NB4 (cell line): ENCODE results near the gene ABCD4.

Experiments used
- POLR2A ChIP-seq: IDR thresholded peaks from 2 replicates; pipeline ENCODE4 v1.6.1; 2011; ENCODE audit warnings: mild to moderate bottlenecking; ENCODE audit not compliant: insufficient read length; ENCODE audit errors: extremely low read depth
- TF ChIP-seq, protein P1 (sequence below): IDR thresholded peaks from one replicate; pipeline ENCODE4 v1.5.1; 2012; ENCODE audit warnings: low read depth, low read length
- TF ChIP-seq, protein P2 (sequence below): IDR thresholded peaks from 2 replicates; pipeline ENCODE4 v1.6.1; 2011; ENCODE audit warnings: low read depth, low read length

DNA sequence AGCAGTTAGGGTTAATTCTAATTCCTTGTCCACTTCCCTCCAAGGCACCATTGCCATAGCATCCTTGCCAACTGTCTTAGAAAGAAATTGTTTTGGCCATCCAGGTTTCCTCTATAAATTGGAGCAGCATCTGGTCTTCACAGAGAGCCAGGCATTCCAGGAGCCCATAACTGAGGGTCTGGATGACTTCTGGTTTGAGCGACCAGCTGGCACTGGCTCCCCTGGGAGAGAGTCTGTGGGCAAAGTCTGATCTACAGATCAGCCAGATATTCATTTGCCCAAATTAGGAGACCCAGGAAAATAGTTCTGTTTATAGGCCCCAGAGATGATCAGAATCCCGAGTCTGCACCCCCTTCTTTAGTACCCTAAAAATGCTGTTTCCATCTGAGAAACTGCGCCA lies 47.5 kb downstream of the ABCD4 start:
- TF ChIP-seq, protein P1, sequence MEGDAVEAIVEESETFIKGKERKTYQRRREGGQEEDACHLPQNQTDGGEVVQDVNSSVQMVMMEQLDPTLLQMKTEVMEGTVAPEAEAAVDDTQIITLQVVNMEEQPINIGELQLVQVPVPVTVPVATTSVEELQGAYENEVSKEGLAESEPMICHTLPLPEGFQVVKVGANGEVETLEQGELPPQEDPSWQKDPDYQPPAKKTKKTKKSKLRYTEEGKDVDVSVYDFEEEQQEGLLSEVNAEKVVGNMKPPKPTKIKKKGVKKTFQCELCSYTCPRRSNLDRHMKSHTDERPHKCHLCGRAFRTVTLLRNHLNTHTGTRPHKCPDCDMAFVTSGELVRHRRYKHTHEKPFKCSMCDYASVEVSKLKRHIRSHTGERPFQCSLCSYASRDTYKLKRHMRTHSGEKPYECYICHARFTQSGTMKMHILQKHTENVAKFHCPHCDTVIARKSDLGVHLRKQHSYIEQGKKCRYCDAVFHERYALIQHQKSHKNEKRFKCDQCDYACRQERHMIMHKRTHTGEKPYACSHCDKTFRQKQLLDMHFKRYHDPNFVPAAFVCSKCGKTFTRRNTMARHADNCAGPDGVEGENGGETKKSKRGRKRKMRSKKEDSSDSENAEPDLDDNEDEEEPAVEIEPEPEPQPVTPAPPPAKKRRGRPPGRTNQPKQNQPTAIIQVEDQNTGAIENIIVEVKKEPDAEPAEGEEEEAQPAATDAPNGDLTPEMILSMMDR = no peak
- TF ChIP-seq POLR2A = no peak
- TF ChIP-seq, protein P2, sequence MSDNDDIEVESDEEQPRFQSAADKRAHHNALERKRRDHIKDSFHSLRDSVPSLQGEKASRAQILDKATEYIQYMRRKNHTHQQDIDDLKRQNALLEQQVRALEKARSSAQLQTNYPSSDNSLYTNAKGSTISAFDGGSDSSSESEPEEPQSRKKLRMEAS = no peak
